ENCODE results near the gene N4BP3.

N4BP3 gene

DNA sequence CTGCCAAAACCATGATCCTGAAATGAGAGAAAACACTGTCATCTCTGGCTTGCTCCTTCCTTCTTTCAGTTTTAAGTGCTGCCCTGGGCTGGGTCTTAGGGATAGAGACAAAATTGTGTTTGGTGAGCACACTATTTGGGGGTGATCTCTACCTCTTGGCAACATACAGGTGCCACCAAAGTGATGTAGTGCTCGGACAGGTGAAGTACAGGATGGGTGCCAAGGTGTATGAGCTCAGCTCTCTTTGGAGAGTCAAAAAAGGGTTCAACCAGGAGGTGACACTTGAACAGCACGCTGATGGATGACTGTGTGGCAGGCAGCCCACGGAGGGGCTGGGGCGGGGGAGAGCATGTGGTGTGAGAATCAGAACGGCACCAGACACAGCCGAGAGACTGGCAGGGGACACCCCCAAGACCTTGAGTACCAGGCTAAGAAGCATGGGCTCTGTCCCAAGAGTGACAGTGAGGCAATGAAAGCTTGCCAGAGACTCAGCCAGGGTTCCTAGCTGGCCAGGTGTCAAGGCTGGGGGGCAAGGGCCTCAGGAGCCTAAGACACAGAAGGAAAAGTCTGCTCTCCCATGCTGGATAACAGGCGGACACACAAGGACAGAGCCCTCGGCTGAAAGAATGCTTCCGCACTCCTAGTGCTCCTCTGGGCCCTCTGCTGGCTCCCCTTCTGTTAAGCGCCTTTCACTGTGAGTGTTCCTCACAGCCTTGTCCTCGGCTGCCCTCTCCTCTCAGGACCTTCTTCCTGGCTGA lies 37.8 kb downstream of the N4BP3 start:
- no peak for DNase-seq (ENCODE audit: extremely low spot score)
- ChIA-PET POLR2A (interaction anchor here (1.0 kb wide), 1 partner anchor 31 kb away, joined by 3 read pairs; no protein-coding TSS in a partner anchor), CTCF (interaction anchor here (2.4 to 10.0 kb wide), 3 partner anchors 12 to 77 kb away, joined by 9 to 155 read pairs (median 17); no protein-coding TSS in a partner anchor)
- TF ChIP-seq, protein P1, sequence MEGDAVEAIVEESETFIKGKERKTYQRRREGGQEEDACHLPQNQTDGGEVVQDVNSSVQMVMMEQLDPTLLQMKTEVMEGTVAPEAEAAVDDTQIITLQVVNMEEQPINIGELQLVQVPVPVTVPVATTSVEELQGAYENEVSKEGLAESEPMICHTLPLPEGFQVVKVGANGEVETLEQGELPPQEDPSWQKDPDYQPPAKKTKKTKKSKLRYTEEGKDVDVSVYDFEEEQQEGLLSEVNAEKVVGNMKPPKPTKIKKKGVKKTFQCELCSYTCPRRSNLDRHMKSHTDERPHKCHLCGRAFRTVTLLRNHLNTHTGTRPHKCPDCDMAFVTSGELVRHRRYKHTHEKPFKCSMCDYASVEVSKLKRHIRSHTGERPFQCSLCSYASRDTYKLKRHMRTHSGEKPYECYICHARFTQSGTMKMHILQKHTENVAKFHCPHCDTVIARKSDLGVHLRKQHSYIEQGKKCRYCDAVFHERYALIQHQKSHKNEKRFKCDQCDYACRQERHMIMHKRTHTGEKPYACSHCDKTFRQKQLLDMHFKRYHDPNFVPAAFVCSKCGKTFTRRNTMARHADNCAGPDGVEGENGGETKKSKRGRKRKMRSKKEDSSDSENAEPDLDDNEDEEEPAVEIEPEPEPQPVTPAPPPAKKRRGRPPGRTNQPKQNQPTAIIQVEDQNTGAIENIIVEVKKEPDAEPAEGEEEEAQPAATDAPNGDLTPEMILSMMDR (IDR thresholded peaks at IDR 0.05; ENCODE audit: control extremely low read depth, extremely low read depth, low read depth, missing control alignments): no peak

DNA sequence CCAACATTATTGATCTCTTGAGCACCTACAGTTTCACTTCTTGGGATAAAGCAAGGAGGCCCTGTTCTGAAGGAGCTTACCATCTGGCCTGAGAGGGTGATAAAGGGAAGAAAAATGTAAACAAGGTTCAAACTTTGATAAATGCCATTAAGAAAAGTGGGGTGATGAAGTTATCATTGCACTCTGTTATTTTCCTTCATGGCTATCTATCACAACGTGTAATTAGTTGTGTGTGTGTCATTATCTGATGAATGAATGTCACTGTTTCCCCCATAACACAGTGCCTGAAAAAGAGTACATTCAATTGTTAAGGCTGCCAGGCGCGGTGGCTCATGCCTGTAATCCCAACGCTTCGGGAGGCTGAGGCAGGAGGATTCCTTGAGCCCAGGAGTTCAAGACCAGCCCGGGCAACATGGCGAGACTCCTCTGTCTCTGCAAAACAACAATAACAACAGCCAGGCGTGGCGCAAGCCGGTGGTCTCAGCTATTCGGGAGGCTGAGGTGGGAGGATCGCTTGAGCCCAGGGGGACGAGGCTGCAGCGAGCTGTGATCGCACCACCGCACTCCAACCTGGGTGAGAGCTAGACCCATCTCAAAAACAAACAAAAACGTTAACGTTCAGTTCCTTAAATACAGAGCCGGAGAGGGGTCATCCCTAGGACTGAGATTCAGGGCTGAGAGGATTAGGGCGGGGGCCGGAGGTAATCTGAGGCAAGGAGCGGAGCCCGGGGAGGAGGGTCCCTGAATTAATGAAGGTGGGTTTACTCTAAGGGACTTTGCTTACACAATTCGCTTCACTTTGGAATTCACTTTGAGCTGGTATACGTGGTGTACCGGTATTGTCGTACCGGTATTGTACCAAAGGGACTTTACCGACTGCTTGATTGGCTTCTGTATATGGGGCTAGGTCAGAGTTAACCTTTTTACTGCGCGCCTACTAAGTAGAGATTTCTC lies 39.4 kb downstream of the N4BP3 start:
- DNase-seq (ENCODE audit: extremely low spot score): no peak
- TF ChIP-seq, protein P1 (IDR thresholded peaks at IDR 0.05; ENCODE audit: control extremely low read depth, extremely low read depth, low read depth, missing control alignments): no peak
- ChIA-PET CTCF (interaction anchor here (0.9 to 9.3 kb wide), 11 partner anchors 8 to 76 kb away, joined by 3 to 73 read pairs (median 3); no protein-coding TSS in a partner anchor), POLR2A (interaction anchor here (0.8 to 0.9 kb wide), 2 partner anchors 15 to 52 kb away, joined by 4 to 8 read pairs; partner anchors contain the start of gene HNRNPAB)

DNA sequence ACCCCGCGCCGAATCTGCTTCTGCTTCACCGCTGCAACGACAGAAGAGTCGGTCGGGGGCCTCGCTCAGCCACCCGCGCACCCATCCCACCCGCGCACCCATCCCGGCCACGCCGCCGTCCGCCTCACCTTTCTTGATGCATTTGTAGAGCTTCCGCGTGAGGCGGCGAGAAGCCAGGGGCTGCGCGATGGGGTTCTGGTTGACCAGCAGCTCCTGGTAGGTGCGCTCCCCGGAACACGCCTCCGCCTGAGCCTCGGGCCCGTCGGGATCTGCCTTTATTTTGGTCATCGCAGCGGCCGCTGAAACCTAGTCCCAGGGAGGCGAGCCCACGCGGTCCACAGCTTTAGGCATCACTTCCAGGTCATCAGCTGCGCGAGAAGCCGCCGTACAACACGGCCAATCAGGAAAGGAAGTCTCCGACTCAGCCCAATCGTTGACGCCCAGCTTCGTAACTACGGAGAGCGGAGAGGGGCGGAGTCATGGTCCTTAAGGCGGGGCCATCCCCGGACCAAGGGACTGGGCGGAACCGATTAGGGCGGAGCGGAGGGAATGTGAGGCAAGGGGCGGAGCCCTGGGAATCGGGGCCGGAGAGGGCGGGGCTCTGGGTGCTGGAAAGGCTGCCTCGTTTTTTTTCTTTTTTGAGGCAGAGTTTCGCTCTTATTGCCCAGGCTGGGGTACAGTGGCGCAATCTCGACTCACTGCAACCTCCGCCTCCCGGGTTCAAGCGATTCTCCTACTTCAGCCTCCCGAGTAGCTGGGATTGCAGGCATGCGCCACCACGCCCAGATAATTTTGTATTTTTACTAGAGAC lies 40.4 kb downstream of the N4BP3 start, which contains the start of gene NHP2:
Gene NHP2 (minus strand): TSS at position 356 of the 811 bp plus-strand sequence. CDS start 68 bp downstream, at position 288.
- CTCF ChIA-PET: interaction anchor here (0.9 to 9.3 kb wide), 10 partner anchors 8 to 77 kb away, joined by 3 to 73 read pairs (median 3); no protein-coding TSS in a partner anchor
- DNase-seq (ENCODE audit: extremely low spot score): peak; percentile 98
- TF ChIP-seq, protein P1 (IDR thresholded peaks at IDR 0.05; ENCODE audit: control extremely low read depth, extremely low read depth, low read depth, missing control alignments): no peak
- POLR2A ChIA-PET: interaction anchor here (0.5 to 0.9 kb wide), 5 partner anchors 16 to 1645 kb away, joined by 3 to 8 read pairs (median 4); partner anchors contain the start of gene HNRNPAB

DNA sequence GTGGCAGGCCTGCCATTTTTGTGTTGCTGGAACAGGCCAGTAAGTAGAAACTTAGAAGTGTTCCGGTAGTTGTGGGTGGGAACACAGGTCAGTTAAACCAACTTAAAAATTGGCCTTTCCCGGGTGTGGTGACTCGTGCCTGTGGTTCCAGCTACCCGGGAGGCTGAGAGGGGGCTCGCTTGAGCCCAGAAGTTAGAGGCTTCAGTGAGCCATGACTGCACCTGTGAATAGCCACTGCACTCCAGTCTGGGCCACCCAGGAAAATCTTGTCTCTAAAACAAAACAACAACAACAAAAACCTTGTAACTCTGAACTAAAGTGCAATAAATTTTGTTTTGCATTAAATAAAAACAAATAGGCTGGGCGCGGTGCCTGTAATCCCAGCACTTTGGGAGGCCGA lies 41.7 kb downstream of the N4BP3 start:
- POLR2A ChIA-PET: no interaction called here
- TF ChIP-seq, protein P1 (IDR thresholded peaks at IDR 0.05; ENCODE audit: control extremely low read depth, extremely low read depth, low read depth, missing control alignments): no peak
- CTCF ChIA-PET: interaction anchor here (0.7 to 9.3 kb wide), 3 partner anchors 9 to 79 kb away, joined by 4 to 73 read pairs (median 5); no protein-coding TSS in a partner anchor
- no peak for DNase-seq (ENCODE audit: extremely low spot score)

DNA sequence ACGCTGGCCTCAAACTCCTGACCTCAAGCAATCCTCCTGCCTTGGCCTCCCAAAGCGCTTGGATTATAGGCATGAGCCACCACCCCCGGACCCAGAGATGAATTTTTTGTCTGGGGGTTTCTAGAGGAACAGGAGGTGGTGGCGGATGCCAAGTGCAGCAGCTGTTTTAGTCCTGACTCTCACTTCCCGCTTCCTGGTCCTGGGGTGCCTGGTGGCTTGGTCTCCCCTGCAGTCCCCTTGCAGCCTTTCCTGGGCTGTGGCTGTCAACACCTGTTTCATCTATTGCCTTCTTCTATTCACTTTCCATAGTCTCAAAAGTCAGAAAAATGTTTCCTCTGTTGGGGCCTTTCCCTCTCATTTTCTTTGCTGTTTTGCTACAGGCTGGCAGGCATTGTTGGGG lies 46.8 kb downstream of the N4BP3 start:
- CTCF ChIA-PET: interaction anchor here (9.3 kb wide), 1 partner anchor 84 kb away, joined by 73 read pairs; no protein-coding TSS in a partner anchor
- DNase-seq (ENCODE audit: extremely low spot score): no peak
- POLR2A ChIA-PET: no interaction called here
- TF ChIP-seq, protein P1 (IDR thresholded peaks at IDR 0.05; ENCODE audit: control extremely low read depth, extremely low read depth, low read depth, missing control alignments): no peak

Data from GM10248 (cell line).